ENCODE measurements around the gene DLG1. TPM values are rescaled to one million over a fixed set of nuclear protein-coding genes. Genes with fewer than 3 reads are reported as not detected.

DLG1 gene
- total and polyA plus RNA-seq, 7 experiments from 2014 or later, result 27.9 to 96.5 (median 85.9) TPM

DNA sequence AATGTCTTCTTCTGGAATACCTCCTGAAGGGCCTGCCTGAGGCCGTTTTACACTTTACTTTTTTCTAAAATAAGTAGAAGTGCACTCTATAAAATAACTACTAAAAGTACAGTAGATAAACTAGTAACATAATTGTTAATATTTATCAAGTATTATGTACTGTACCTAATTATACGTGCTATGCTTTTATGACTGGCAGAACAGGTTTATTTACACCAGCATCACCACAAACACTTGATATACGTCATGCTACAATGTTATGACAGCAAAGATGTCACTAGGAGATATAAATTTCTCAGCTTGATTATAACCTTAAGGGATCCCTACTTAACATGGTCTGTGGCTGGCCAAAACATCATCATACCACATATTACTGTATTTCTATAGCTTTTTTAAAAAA is 29.4 kb downstream of the DLG1 start:
- Mint-ChIP-seq H3K9me3 (no peaks in the 10 kb centered on the region), H3K27ac (peak overlapping the region in 1 of 9 donors; percentile 60), H3K4me3 (no peak overlapping the region), H3K27me3 (no peaks in the 10 kb centered on the region), H3K36me3 (peaks cover 0 to 19% (median 4%) of the 10 kb centered on the region in 5 donors), H3K4me1 (peaks cover 24 to 75% (median 61%) of the 10 kb centered on the region in 7 donors)
- DNase-seq, result no peak
- no peak for ATAC-seq
- peaks cover 0 to 10% of the 10 kb centered on the region in 2 donors for H3K4me1 ChIP-seq (ENCODE audit: control insufficient read depth in 2 of 2, insufficient read depth in 2 of 2, low read length in 2 of 2)
- POLR2A ChIA-PET, result interaction anchor here (1.8 kb wide), 1 partner anchor 11 kb away, joined by 3 read pairs; no protein-coding TSS in a partner anchor
- H3K36me3 ChIP-seq (ENCODE audit: control insufficient read depth in 2 of 3, insufficient read depth in 3 of 3, low read length in 3 of 3), result no peaks in the 10 kb centered on the region
- no peaks in the 10 kb centered on the region for H3K9me3 ChIP-seq (ENCODE audit: control insufficient read depth in 2 of 3, low read length in 3 of 3)
- H3K27me3 ChIP-seq (ENCODE audit: control insufficient read depth in 2 of 2, insufficient read depth in 2 of 2, low read length in 2 of 2), result no peaks in the 10 kb centered on the region
- no peak overlapping the region for H3K4me3 ChIP-seq (ENCODE audit: low read length)
- intact Hi-C loops (cut with micrococcal nuclease), result no loop called here
- H3K27ac ChIP-seq (ENCODE audit: low read depth, low read length), result no peak overlapping the region
- CTCF ChIA-PET, result interaction anchor here (1.0 to 3.9 kb wide), 2 partner anchors 12 to 18 kb away, joined by 3 to 17 read pairs; no protein-coding TSS in a partner anchor

DNA sequence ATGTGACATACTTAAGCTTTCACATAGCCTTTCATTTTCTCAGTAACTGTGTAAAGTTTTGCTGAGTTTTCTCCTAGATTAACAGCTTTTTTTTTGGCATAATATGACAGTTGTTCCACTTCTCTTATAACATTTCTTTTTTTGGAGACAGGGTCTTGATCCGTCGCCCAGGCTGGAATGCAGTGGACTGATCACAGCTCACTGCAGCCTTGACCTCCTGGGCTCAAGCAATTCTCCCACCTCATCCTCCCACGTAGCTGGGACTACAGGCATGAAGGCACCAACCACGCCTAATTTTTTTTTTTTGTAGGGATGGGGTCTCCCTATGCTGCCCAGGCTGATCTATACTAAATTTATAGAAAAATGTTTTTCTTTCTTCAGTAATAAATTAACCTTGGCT is 30.1 kb downstream of the DLG1 start:
- H3K9me3 Mint-ChIP-seq, result no peaks in the 10 kb centered on the region
- Histone ChIP-seq H3K4me3 (ENCODE audit: low read length) (no peak overlapping the region), H3K27me3 (ENCODE audit: control insufficient read depth in 2 of 2, insufficient read depth in 2 of 2, low read length in 2 of 2) (no peaks in the 10 kb centered on the region), H3K27ac (ENCODE audit: low read depth, low read length) (no peak overlapping the region), H3K36me3 (ENCODE audit: control insufficient read depth in 2 of 3, insufficient read depth in 3 of 3, low read length in 3 of 3) (no peaks in the 10 kb centered on the region), H3K9me3 (ENCODE audit: control insufficient read depth in 2 of 3, low read length in 3 of 3) (no peaks in the 10 kb centered on the region), H3K4me1 (ENCODE audit: control insufficient read depth in 2 of 2, insufficient read depth in 2 of 2, low read length in 2 of 2) (peaks cover 0 to 10% of the 10 kb centered on the region in 2 donors)
- DNase-seq (no peak), ATAC-seq (no peak)
- intact Hi-C loops (cut with micrococcal nuclease), result no loop called here
- ChIA-PET POLR2A (interaction anchor here (1.8 kb wide), 1 partner anchor 10 kb away, joined by 3 read pairs; no protein-coding TSS in a partner anchor), CTCF (interaction anchor here (0.6 to 3.9 kb wide), 4 partner anchors 12 to 82 kb away, joined by 3 to 17 read pairs (median 3); no protein-coding TSS in a partner anchor)
- peak overlapping the region in 1 of 9 donors; percentile 36 for H3K27ac Mint-ChIP-seq
- no peaks in the 10 kb centered on the region for H3K27me3 Mint-ChIP-seq
- H3K36me3 Mint-ChIP-seq, result peaks cover 0 to 17% (median 4%) of the 10 kb centered on the region in 5 donors
- no peak overlapping the region for H3K4me3 Mint-ChIP-seq
- H3K4me1 Mint-ChIP-seq, result peaks cover 21 to 67% (median 57%) of the 10 kb centered on the region in 7 donors

DNA sequence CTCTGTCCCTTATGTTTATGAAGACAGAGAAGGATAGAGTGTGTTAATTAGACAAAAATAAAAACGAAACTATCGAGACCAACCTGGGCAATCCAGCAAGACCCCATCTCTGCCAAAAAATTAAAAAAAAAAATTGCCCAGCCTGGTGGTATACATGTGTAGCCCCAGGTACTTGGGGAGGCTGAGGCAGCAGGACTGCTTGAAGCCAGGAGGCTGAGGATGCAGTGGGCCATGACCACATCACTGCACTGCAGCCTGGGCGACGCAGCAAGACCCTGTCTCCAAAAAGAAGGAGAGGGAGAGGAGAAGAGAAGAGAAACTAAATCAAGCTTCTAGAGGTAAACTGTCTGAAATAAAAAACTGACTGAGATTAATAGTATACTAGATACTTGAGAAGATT is 32.1 kb downstream of the DLG1 start:
- DNase-seq (no peak), ATAC-seq (no peak)
- Histone ChIP-seq H3K36me3 (ENCODE audit: control insufficient read depth in 2 of 3, insufficient read depth in 3 of 3, low read length in 3 of 3) (no peaks in the 10 kb centered on the region), H3K27ac (ENCODE audit: low read depth, low read length) (no peak overlapping the region), H3K4me1 (ENCODE audit: control insufficient read depth in 2 of 2, insufficient read depth in 2 of 2, low read length in 2 of 2) (peaks cover 0 to 2% of the 10 kb centered on the region in 2 donors), H3K27me3 (ENCODE audit: control insufficient read depth in 2 of 2, insufficient read depth in 2 of 2, low read length in 2 of 2) (no peaks in the 10 kb centered on the region), H3K4me3 (ENCODE audit: low read length) (no peak overlapping the region), H3K9me3 (ENCODE audit: control insufficient read depth in 2 of 3, low read length in 3 of 3) (no peaks in the 10 kb centered on the region)
- Mint-ChIP-seq H3K9me3 (no peaks in the 10 kb centered on the region), H3K27me3 (no peaks in the 10 kb centered on the region), H3K36me3 (peaks cover 0 to 18% (median 4%) of the 10 kb centered on the region in 5 donors), H3K4me3 (no peak overlapping the region), H3K4me1 (peaks cover 15 to 69% (median 60%) of the 10 kb centered on the region in 7 donors), H3K27ac (peak overlapping the region in 1 of 9 donors; percentile 19)
- ChIA-PET POLR2A (no interaction called here), CTCF (interaction anchor here (0.6 to 3.9 kb wide), 3 partner anchors 10 to 244 kb away, joined by 3 to 17 read pairs (median 3); no protein-coding TSS in a partner anchor)
- intact Hi-C loops (cut with micrococcal nuclease), result no loop called here

DNA sequence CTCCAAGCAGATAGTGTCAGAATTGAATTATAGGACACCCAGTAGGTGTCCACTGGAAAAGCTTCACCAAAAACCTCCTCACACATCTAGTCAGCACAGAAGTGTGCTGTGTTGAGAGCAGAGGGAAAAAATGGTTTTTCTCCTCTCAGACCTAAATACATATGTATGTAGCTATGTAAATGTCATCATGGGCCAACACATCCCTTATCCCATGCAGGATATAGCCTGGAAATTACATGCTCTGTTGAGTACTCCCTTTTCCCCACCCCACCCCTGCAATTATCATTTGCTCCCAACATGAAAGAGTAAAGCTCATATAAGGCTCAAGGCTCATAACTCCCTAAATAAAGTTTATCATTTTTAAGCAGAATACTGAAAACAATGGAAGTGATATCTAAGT is 35.7 kb downstream of the DLG1 start:
- H3K4me1 ChIP-seq (ENCODE audit: control insufficient read depth in 2 of 2, insufficient read depth in 2 of 2, low read length in 2 of 2), result peaks cover 4 to 9% of the 10 kb centered on the region in 2 donors
- H3K9me3 ChIP-seq (ENCODE audit: control insufficient read depth in 2 of 3, low read length in 3 of 3), result no peaks in the 10 kb centered on the region
- ChIA-PET POLR2A (interaction anchor here (0.5 kb wide), 1 partner anchor 183 kb away, joined by 3 read pairs; no protein-coding TSS in a partner anchor), CTCF (no interaction called here)
- Mint-ChIP-seq H3K9me3 (no peaks in the 10 kb centered on the region), H3K4me1 (peaks cover 19 to 81% (median 73%) of the 10 kb centered on the region in 7 donors), H3K4me3 (no peak overlapping the region), H3K36me3 (peaks cover 0 to 18% (median 4%) of the 10 kb centered on the region in 5 donors), H3K27me3 (no peaks in the 10 kb centered on the region), H3K27ac (peak overlapping the region in 2 of 9 donors; percentile 20 to 25)
- H3K27ac ChIP-seq (ENCODE audit: low read depth, low read length), result no peak overlapping the region
- no peaks in the 10 kb centered on the region for H3K36me3 ChIP-seq (ENCODE audit: control insufficient read depth in 2 of 3, insufficient read depth in 3 of 3, low read length in 3 of 3)
- no peak overlapping the region for H3K4me3 ChIP-seq (ENCODE audit: low read length)
- intact Hi-C loops (cut with micrococcal nuclease), result no loop called here
- H3K27me3 ChIP-seq (ENCODE audit: control insufficient read depth in 2 of 2, insufficient read depth in 2 of 2, low read length in 2 of 2), result no peaks in the 10 kb centered on the region
- ATAC-seq, result no peak
- DNase-seq, result no peak

DNA sequence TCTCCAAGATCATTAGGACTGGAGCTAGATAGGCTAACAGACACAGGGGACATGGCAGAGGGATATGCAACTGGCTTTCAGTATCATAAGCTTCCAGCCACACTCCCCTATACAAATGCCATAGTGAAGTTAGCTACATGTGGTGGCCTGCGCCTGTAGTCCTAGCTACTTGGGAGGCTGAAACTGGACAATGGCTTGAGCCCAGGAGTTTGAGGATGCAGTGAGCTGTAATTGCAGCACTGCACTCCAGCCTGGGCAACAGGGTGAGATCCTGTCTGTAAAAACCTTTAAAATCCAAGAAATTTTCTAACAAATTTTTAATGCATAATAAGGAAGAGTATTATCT is 37.3 kb downstream of the DLG1 start:
- peak overlapping the region in 4 of 9 donors; percentile 14 to 80 (median 36) for H3K27ac Mint-ChIP-seq
- POLR2A ChIA-PET, result no interaction called here
- intact Hi-C loops (cut with micrococcal nuclease), result no loop called here
- H3K36me3 Mint-ChIP-seq, result peaks cover 0 to 8% (median 3%) of the 10 kb centered on the region in 5 donors
- ATAC-seq (no peak), DNase-seq (no peak)
- no peaks in the 10 kb centered on the region for H3K36me3 ChIP-seq (ENCODE audit: control insufficient read depth in 2 of 3, insufficient read depth in 3 of 3, low read length in 3 of 3)
- peaks cover 4 to 12% of the 10 kb centered on the region in 2 donors for H3K4me1 ChIP-seq (ENCODE audit: control insufficient read depth in 2 of 2, insufficient read depth in 2 of 2, low read length in 2 of 2)
- CTCF ChIA-PET, result interaction anchor here (0.8 to 1.2 kb wide), 2 partner anchors 29 to 227 kb away, joined by 3 read pairs; no protein-coding TSS in a partner anchor
- peak overlapping the region in 5 of 10 donors; percentile 1 to 57 (median 15) for H3K4me3 Mint-ChIP-seq
- no peaks in the 10 kb centered on the region for H3K9me3 ChIP-seq (ENCODE audit: control insufficient read depth in 2 of 3, low read length in 3 of 3)
- H3K27me3 ChIP-seq (ENCODE audit: control insufficient read depth in 2 of 2, insufficient read depth in 2 of 2, low read length in 2 of 2), result no peaks in the 10 kb centered on the region
- H3K27ac ChIP-seq (ENCODE audit: low read depth, low read length), result no peak overlapping the region
- no peak overlapping the region for H3K4me3 ChIP-seq (ENCODE audit: low read length)
- H3K4me1 Mint-ChIP-seq, result peaks cover 19 to 76% (median 70%) of the 10 kb centered on the region in 7 donors
- H3K27me3 Mint-ChIP-seq, result no peaks in the 10 kb centered on the region
- no peaks in the 10 kb centered on the region for H3K9me3 Mint-ChIP-seq

DNA sequence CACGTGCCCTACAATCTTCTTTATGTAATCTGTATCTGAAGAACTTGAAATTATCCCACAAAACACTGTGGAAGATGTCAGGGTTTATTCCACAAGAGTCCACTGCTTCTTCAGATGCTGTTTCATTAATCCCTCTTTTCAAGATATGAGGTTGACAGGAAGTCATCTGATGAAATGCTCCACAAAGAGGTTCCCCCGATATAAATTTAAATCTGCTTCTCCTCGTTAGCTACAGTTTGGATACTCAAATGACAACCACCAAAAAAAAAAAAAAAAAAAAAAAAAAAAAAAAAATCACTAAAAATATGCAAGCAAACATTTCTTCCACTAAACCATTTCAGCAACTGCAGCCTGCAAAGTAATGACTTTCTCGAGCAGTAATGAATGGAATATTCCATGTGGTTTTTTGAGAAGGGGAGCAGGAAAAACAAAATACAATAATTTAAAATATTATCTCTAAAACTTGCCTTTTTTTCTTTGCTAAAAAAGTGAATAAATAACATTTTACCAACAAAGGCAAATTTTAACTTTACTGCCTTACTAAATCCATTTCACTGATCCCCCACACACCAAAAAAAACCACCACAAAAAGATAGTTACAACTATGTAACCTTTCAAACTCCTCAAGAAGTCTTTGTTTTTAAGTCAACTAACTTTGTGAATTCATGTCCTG is 37.8 kb downstream of the DLG1 start:
- ChIA-PET CTCF (interaction anchor here (1.2 kb wide), 1 partner anchor 228 kb away, joined by 3 read pairs; no protein-coding TSS in a partner anchor), POLR2A (interaction anchor here (0.6 kb wide), 1 partner anchor 161 kb away, joined by 3 read pairs; no protein-coding TSS in a partner anchor)
- no peak for ATAC-seq
- no peaks in the 10 kb centered on the region for H3K27me3 ChIP-seq (ENCODE audit: control insufficient read depth in 2 of 2, insufficient read depth in 2 of 2, low read length in 2 of 2)
- Mint-ChIP-seq H3K4me3 (peak overlapping the region in 4 of 10 donors; percentile 37 to 57 (median 42)), H3K9me3 (no peaks in the 10 kb centered on the region), H3K27ac (peak overlapping the region in 7 of 9 donors; percentile 22 to 80 (median 49)), H3K27me3 (no peaks in the 10 kb centered on the region), H3K36me3 (peaks cover 0 to 8% (median 2%) of the 10 kb centered on the region in 5 donors), H3K4me1 (peaks cover 18 to 75% (median 69%) of the 10 kb centered on the region in 7 donors)
- no peak overlapping the region for H3K27ac ChIP-seq (ENCODE audit: low read depth, low read length)
- H3K4me3 ChIP-seq (ENCODE audit: low read length), result no peak overlapping the region
- H3K4me1 ChIP-seq (ENCODE audit: control insufficient read depth in 2 of 2, insufficient read depth in 2 of 2, low read length in 2 of 2), result peaks cover 4 to 12% of the 10 kb centered on the region in 2 donors
- no peaks in the 10 kb centered on the region for H3K36me3 ChIP-seq (ENCODE audit: control insufficient read depth in 2 of 3, insufficient read depth in 3 of 3, low read length in 3 of 3)
- H3K9me3 ChIP-seq (ENCODE audit: control insufficient read depth in 2 of 3, low read length in 3 of 3), result no peaks in the 10 kb centered on the region
- intact Hi-C loops (cut with micrococcal nuclease), result no loop called here
- DNase-seq, result no peak

Data from naive thymus-derived CD4-positive, alpha-beta T cell (primary cell).